Stomach (tissue), 4 donors: ENCODE results near the gene CCNJ.

Source experiments
- POLR2AphosphoS5 ChIP-seq, 3 donors: sonication (generic); formaldehyde crosslinking; IDR thresholded peaks; one replicate each; pipeline ENCODE4 v1.6.1; 2016; ENCODE audit warnings: antibody characterized with exemption in 3 of 3
- TF ChIP-seq, protein P1 (sequence below), 7 experiments: fragments of 450-650 bp in 4 of 7; fragments of 200-600 bp in 3 of 7; sonication (generic) in 3 of 7; IDR thresholded peaks; one replicate each; pipeline ENCODE4 v1.5.1; 2016 to 2019; ENCODE audit warnings: antibody characterized with exemption in 7 of 7, control low read depth in 2 of 7, mild to moderate bottlenecking in 1 of 7

DNA sequence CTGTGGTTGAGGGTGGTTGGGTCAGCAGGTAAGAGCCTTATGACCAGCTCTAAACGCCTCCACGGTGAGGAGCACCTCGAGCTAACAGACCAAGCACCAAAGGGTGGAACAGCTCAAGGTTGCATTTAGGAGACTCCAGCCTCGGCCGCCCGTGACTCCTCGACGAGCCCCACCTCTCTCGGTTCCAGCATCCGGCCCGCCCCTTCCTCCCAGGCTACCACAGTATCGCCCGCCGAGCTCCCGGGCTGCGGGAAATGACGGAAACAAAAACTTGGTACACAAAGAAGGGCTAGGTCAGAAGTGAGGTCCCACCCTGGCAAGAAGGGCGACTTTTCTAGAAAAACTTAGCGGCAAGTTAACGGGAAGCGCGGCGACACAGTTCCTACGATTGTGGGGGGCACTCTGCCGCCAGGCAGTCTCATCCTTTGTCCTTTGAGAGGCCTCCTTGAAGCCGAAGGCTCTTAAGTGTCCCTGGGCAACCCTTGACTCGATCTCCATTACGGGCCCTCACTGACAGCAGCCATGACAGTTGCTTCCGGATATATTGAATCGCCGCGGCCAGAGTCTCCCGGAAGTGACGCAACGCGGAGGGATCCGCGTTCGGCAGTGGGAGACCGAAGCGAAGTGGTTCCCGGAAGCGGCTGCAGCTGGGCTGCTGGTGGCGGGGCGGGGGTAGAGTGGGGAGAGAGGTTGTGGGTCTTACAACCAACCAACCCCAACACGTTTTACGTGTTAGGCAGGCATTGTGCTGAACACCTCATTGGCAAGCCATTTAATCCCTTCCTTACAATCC lies 46.5 kb downstream of the CCNJ start:
- TF ChIP-seq POLR2AphosphoS5 (IDR thresholded peaks at IDR 0.05) = peak; percentile 78 to 94 (median 87)
- TF ChIP-seq, protein P1, sequence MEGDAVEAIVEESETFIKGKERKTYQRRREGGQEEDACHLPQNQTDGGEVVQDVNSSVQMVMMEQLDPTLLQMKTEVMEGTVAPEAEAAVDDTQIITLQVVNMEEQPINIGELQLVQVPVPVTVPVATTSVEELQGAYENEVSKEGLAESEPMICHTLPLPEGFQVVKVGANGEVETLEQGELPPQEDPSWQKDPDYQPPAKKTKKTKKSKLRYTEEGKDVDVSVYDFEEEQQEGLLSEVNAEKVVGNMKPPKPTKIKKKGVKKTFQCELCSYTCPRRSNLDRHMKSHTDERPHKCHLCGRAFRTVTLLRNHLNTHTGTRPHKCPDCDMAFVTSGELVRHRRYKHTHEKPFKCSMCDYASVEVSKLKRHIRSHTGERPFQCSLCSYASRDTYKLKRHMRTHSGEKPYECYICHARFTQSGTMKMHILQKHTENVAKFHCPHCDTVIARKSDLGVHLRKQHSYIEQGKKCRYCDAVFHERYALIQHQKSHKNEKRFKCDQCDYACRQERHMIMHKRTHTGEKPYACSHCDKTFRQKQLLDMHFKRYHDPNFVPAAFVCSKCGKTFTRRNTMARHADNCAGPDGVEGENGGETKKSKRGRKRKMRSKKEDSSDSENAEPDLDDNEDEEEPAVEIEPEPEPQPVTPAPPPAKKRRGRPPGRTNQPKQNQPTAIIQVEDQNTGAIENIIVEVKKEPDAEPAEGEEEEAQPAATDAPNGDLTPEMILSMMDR (IDR thresholded peaks at IDR 0.05) = no peak
